Measurements from ENCODE around the gene GNAS. TPM values are rescaled to one million over a fixed set of nuclear protein-coding genes. Genes with fewer than 3 reads are reported as not detected.

GNAS gene
- polyA plus RNA-seq, 1 donor (not counting 4 experiments of a cell fraction or from before 2014, with no cell fraction given), result 560 TPM

GRCh38 chr20:58824843-58825242, 27.7 kb upstream of the GNAS start:
- DNase-seq (ENCODE audit: low read depth, low spot score) (no peak), FAIRE-seq (no peak)
- H3K9ac ChIP-seq (ENCODE audit: control insufficient read depth, extremely low read depth, insufficient read depth, low read length), result no peak overlapping the region
- H2AFZ ChIP-seq (ENCODE audit: control insufficient read depth, low read length), result no peak overlapping the region
- H3K4me1 ChIP-seq (ENCODE audit: control insufficient read depth, extremely low read depth, insufficient read depth, low read length), result no peaks in the 10 kb centered on the region
- H3K79me2 ChIP-seq (ENCODE audit: control insufficient read depth, insufficient read depth, low read length), result no peaks in the 10 kb centered on the region
- no peak overlapping the region for H3K4me2 ChIP-seq (ENCODE audit: control insufficient read depth, extremely low read depth, insufficient read depth, low read depth, low read length)
- H3K4me3 ChIP-seq (ENCODE audit: control insufficient read depth in 2 of 3, extremely low read depth in 1 of 3, insufficient read depth in 2 of 3, low read depth in 1 of 3, low read length in 3 of 3), result no peak overlapping the region
- dilution Hi-C loops (cut with MboI; ENCODE audit: extremely low pct_ligation_motif_present, low sequenced_read_pairs), result no loop called here
- H3K9me1 ChIP-seq (ENCODE audit: control insufficient read depth, extremely low read depth, insufficient read depth, low read length), result no peaks in the 10 kb centered on the region
- no peak overlapping the region for H3K27ac ChIP-seq (ENCODE audit: control insufficient read depth, insufficient read depth, low read length)
- TF ChIP-seq CTCF (optimal IDR thresholded peaks at IDR 0.05 in 1 of 3, IDR thresholded peaks at IDR 0.05 in 1 of 3, conservative IDR thresholded peaks at IDR 0.05 in 1 of 3; ENCODE audit: extremely low read depth in 1 of 3, insufficient read depth in 2 of 3, low read length in 3 of 3), result no peak
- TF ChIP-seq EZH2 (IDR thresholded peaks at IDR 0.05; ENCODE audit: low read length), result no peak
- peaks cover 2% of the 10 kb centered on the region for H3K9me3 ChIP-seq (ENCODE audit: control insufficient read depth, low read depth, low read length)
- peaks cover 10% of the 10 kb centered on the region for H3K27me3 ChIP-seq (ENCODE audit: control insufficient read depth, extremely low read depth, insufficient read depth, low read length)
- peaks cover 0 to 1% of the 10 kb centered on the region in 2 experiments for H3K36me3 ChIP-seq (ENCODE audit: control insufficient read depth in 2 of 2, extremely low read depth in 1 of 2, insufficient read depth in 2 of 2, low read length in 2 of 2)
- no peaks in the 10 kb centered on the region for H4K20me1 ChIP-seq (ENCODE audit: control insufficient read depth, extremely low read depth, insufficient read depth, low read length)

DNA sequence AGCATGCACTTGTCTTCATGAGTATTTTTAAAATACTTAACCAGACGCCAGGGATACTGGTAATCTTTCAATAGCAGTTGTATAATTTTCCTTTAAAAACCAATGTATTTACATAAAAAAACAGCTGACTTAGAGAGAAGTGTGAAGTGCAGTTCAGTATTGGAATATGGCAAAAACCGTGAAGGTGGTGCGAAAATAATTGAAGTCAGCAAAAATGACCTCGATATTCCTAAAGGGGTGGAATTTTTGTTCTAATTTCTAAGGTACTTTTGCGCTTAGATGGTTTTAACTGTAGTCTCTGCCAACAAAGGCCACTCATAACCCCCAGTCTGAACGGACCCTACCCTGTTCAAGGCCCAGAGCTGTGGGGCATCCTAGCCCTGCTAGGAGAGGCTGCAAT, 27.1 kb upstream of the GNAS start:
- Histone ChIP-seq H3K27ac (ENCODE audit: control insufficient read depth, insufficient read depth, low read length) (no peak overlapping the region), H3K27me3 (ENCODE audit: control insufficient read depth, extremely low read depth, insufficient read depth, low read length) (peaks cover 10% of the 10 kb centered on the region), H3K4me1 (ENCODE audit: control insufficient read depth, extremely low read depth, insufficient read depth, low read length) (no peaks in the 10 kb centered on the region), H2AFZ (ENCODE audit: control insufficient read depth, low read length) (no peak overlapping the region), H3K4me2 (ENCODE audit: control insufficient read depth, extremely low read depth, insufficient read depth, low read depth, low read length) (no peak overlapping the region), H3K9me3 (ENCODE audit: control insufficient read depth, low read depth, low read length) (peaks cover 2% of the 10 kb centered on the region), H3K9me1 (ENCODE audit: control insufficient read depth, extremely low read depth, insufficient read depth, low read length) (no peaks in the 10 kb centered on the region), H3K36me3 (ENCODE audit: control insufficient read depth in 2 of 2, extremely low read depth in 1 of 2, insufficient read depth in 2 of 2, low read length in 2 of 2) (peaks cover 0 to 1% of the 10 kb centered on the region in 2 experiments), H3K9ac (ENCODE audit: control insufficient read depth, extremely low read depth, insufficient read depth, low read length) (no peak overlapping the region), H3K79me2 (ENCODE audit: control insufficient read depth, insufficient read depth, low read length) (no peaks in the 10 kb centered on the region), H3K4me3 (ENCODE audit: control insufficient read depth in 2 of 3, extremely low read depth in 1 of 3, insufficient read depth in 2 of 3, low read depth in 1 of 3, low read length in 3 of 3) (no peak overlapping the region), H4K20me1 (ENCODE audit: control insufficient read depth, extremely low read depth, insufficient read depth, low read length) (no peaks in the 10 kb centered on the region)
- DNase-seq (ENCODE audit: low read depth, low spot score) (no peak), FAIRE-seq (no peak)
- dilution Hi-C loops (cut with MboI; ENCODE audit: extremely low pct_ligation_motif_present, low sequenced_read_pairs), result no loop called here
- no peak for TF ChIP-seq CTCF (optimal IDR thresholded peaks at IDR 0.05 in 1 of 3, IDR thresholded peaks at IDR 0.05 in 1 of 3, conservative IDR thresholded peaks at IDR 0.05 in 1 of 3; ENCODE audit: extremely low read depth in 1 of 3, insufficient read depth in 2 of 3, low read length in 3 of 3)
- no peak for TF ChIP-seq EZH2 (IDR thresholded peaks at IDR 0.05; ENCODE audit: low read length)

All from keratinocyte (primary cell).